ENCODE measurements around the gene NEURL4. TPM values are rescaled to one million over a fixed set of nuclear protein-coding genes. Genes with fewer than 3 reads are reported as not detected.

Gene NEURL4
- total RNA-seq, 1 experiment from 2014 or later, result 11.1 TPM

GRCh38 chr17:7285679-7286078 is 43.5 kb downstream of the NEURL4 start:
- H3K9me3 ChIP-seq (ENCODE audit: low read length), result no peaks in the 10 kb centered on the region
- H3K4me2 ChIP-seq (ENCODE audit: low read depth, low read length, poor library complexity, severe bottlenecking), result no peak overlapping the region
- no peak overlapping the region for H3K4me3 ChIP-seq (ENCODE audit: low read length)
- H2AFZ ChIP-seq (ENCODE audit: low read length), result no peak overlapping the region
- peaks cover 24% of the 10 kb centered on the region for H3K4me1 ChIP-seq (ENCODE audit: low read length)
- H3K36me3 ChIP-seq (ENCODE audit: insufficient read depth, low read length), result no peaks in the 10 kb centered on the region
- H3K79me2 ChIP-seq (ENCODE audit: low read length), result no peaks in the 10 kb centered on the region
- no peaks in the 10 kb centered on the region for H4K20me1 ChIP-seq (ENCODE audit: insufficient read depth, low read depth, low read length)
- no peak overlapping the region for H3K9ac ChIP-seq (ENCODE audit: low read length)
- no peaks in the 10 kb centered on the region for H3K27me3 ChIP-seq (ENCODE audit: low read length)
- no peak overlapping the region for H3K27ac ChIP-seq (ENCODE audit: low read length)
- DNase-seq, result no peak
- no peaks in the 10 kb centered on the region for H3K9me2 ChIP-seq (replicated peaks; ENCODE audit: insufficient read depth, low read length)

- no peak for DNase-seq
- Histone ChIP-seq H3K27ac (ENCODE audit: low read length) (no peak overlapping the region), H3K4me3 (ENCODE audit: low read length) (no peak overlapping the region), H3K9ac (ENCODE audit: low read length) (no peak overlapping the region), H3K9me2 (replicated peaks; ENCODE audit: insufficient read depth, low read length) (no peaks in the 10 kb centered on the region), H3K36me3 (ENCODE audit: insufficient read depth, low read length) (no peaks in the 10 kb centered on the region), H3K27me3 (ENCODE audit: low read length) (no peaks in the 10 kb centered on the region), H2AFZ (ENCODE audit: low read length) (no peak overlapping the region), H3K4me2 (ENCODE audit: low read depth, low read length, poor library complexity, severe bottlenecking) (no peak overlapping the region), H3K9me3 (ENCODE audit: low read length) (no peaks in the 10 kb centered on the region), H3K4me1 (ENCODE audit: low read length) (peaks cover 28% of the 10 kb centered on the region), H4K20me1 (ENCODE audit: insufficient read depth, low read depth, low read length) (no peaks in the 10 kb centered on the region), H3K79me2 (ENCODE audit: low read length) (no peaks in the 10 kb centered on the region)
These were observed 44.2 kb downstream of the NEURL4 start for GRCh38 chr17:7284911-7285310.

GRCh38 chr17:7283471-7284216 is 45.5 kb downstream of the NEURL4 start:
- H3K9me2 ChIP-seq (replicated peaks; ENCODE audit: insufficient read depth, low read length), result no peaks in the 10 kb centered on the region
- peaks cover 28% of the 10 kb centered on the region for H3K4me1 ChIP-seq (ENCODE audit: low read length)
- H3K36me3 ChIP-seq (ENCODE audit: insufficient read depth, low read length), result no peaks in the 10 kb centered on the region
- H3K4me2 ChIP-seq (ENCODE audit: low read depth, low read length, poor library complexity, severe bottlenecking), result no peak overlapping the region
- H3K9ac ChIP-seq (ENCODE audit: low read length), result no peak overlapping the region
- H3K27ac ChIP-seq (ENCODE audit: low read length), result no peak overlapping the region
- H2AFZ ChIP-seq (ENCODE audit: low read length), result no peak overlapping the region
- no peak overlapping the region for H3K4me3 ChIP-seq (ENCODE audit: low read length)
- no peaks in the 10 kb centered on the region for H3K79me2 ChIP-seq (ENCODE audit: low read length)
- H3K27me3 ChIP-seq (ENCODE audit: low read length), result no peaks in the 10 kb centered on the region
- no peak for DNase-seq
- H4K20me1 ChIP-seq (ENCODE audit: insufficient read depth, low read depth, low read length), result no peaks in the 10 kb centered on the region
- no peaks in the 10 kb centered on the region for H3K9me3 ChIP-seq (ENCODE audit: low read length)

GRCh38 chr17:7282752-7283321 is 46.3 kb downstream of the NEURL4 start:
- H3K9me2 ChIP-seq (replicated peaks; ENCODE audit: insufficient read depth, low read length), result no peaks in the 10 kb centered on the region
- no peaks in the 10 kb centered on the region for H4K20me1 ChIP-seq (ENCODE audit: insufficient read depth, low read depth, low read length)
- H3K4me3 ChIP-seq (ENCODE audit: low read length), result no peak overlapping the region
- H3K4me1 ChIP-seq (ENCODE audit: low read length), result peaks cover 28% of the 10 kb centered on the region
- H2AFZ ChIP-seq (ENCODE audit: low read length), result no peak overlapping the region
- DNase-seq, result peak; percentile 57
- no peaks in the 10 kb centered on the region for H3K36me3 ChIP-seq (ENCODE audit: insufficient read depth, low read length)
- no peaks in the 10 kb centered on the region for H3K9me3 ChIP-seq (ENCODE audit: low read length)
- no peak overlapping the region for H3K9ac ChIP-seq (ENCODE audit: low read length)
- H3K27ac ChIP-seq (ENCODE audit: low read length), result no peak overlapping the region
- no peaks in the 10 kb centered on the region for H3K27me3 ChIP-seq (ENCODE audit: low read length)
- H3K4me2 ChIP-seq (ENCODE audit: low read depth, low read length, poor library complexity, severe bottlenecking), result no peak overlapping the region
- no peaks in the 10 kb centered on the region for H3K79me2 ChIP-seq (ENCODE audit: low read length)

GRCh38 chr17:7281953-7282751 is 47.0 kb downstream of the NEURL4 start:
- no peaks in the 10 kb centered on the region for H4K20me1 ChIP-seq (ENCODE audit: insufficient read depth, low read depth, low read length)
- H3K4me2 ChIP-seq (ENCODE audit: low read depth, low read length, poor library complexity, severe bottlenecking), result peak overlapping the region; percentile 76
- H3K9ac ChIP-seq (ENCODE audit: low read length), result peak overlapping the region; percentile 45; the same call in 1 of the 2 replicates
- H3K4me1 ChIP-seq (ENCODE audit: low read length), result peaks cover 28% of the 10 kb centered on the region
- H3K27ac ChIP-seq (ENCODE audit: low read length), result no peak overlapping the region
- H2AFZ ChIP-seq (ENCODE audit: low read length), result no peak overlapping the region
- H3K9me3 ChIP-seq (ENCODE audit: low read length), result no peaks in the 10 kb centered on the region
- H3K36me3 ChIP-seq (ENCODE audit: insufficient read depth, low read length), result no peaks in the 10 kb centered on the region
- no peaks in the 10 kb centered on the region for H3K79me2 ChIP-seq (ENCODE audit: low read length)
- H3K9me2 ChIP-seq (replicated peaks; ENCODE audit: insufficient read depth, low read length), result no peaks in the 10 kb centered on the region
- no peaks in the 10 kb centered on the region for H3K27me3 ChIP-seq (ENCODE audit: low read length)
- peak overlapping the region; percentile 61; the same call in 1 of the 2 replicates for H3K4me3 ChIP-seq (ENCODE audit: low read length)
- no peak for DNase-seq

GRCh38 chr17:7281074-7281952 is 47.8 kb downstream of the NEURL4 start, which contains the start of gene SLC2A4:
SLC2A4 (plus strand) TSS chr17:7281718; CDS start chr17:7281935, 217 bp downstream.
- H3K27me3 ChIP-seq (ENCODE audit: low read length), result no peaks in the 10 kb centered on the region
- no peaks in the 10 kb centered on the region for H3K9me3 ChIP-seq (ENCODE audit: low read length)
- H3K4me1 ChIP-seq (ENCODE audit: low read length), result peaks cover 25% of the 10 kb centered on the region
- peak within 1 kb of the TSS; percentile 47 for H2AFZ ChIP-seq (ENCODE audit: low read length)
- H3K79me2 ChIP-seq (ENCODE audit: low read length), result no peaks in the 10 kb centered on the region
- H3K36me3 ChIP-seq (ENCODE audit: insufficient read depth, low read length), result no peaks in the 10 kb centered on the region
- H3K9me2 ChIP-seq (replicated peaks; ENCODE audit: insufficient read depth, low read length), result no peaks in the 10 kb centered on the region
- H3K27ac ChIP-seq (ENCODE audit: low read length), result no peak within 1 kb of the TSS
- H3K4me2 ChIP-seq (ENCODE audit: low read depth, low read length, poor library complexity, severe bottlenecking), result peak within 1 kb of the TSS; percentile 76
- peak within 1 kb of the TSS; percentile 61 for H3K4me3 ChIP-seq (ENCODE audit: low read length)
- peak within 1 kb of the TSS; percentile 53 for H3K9ac ChIP-seq (ENCODE audit: low read length)
- no peaks in the 10 kb centered on the region for H4K20me1 ChIP-seq (ENCODE audit: insufficient read depth, low read depth, low read length)
- DNase-seq, result peak; percentile 98

GRCh38 chr17:7280519-7281073 is 48.5 kb downstream of the NEURL4 start:
- peaks cover 21% of the 10 kb centered on the region for H3K4me1 ChIP-seq (ENCODE audit: low read length)
- H3K4me3 ChIP-seq (ENCODE audit: low read length), result peak overlapping the region; percentile 61
- H4K20me1 ChIP-seq (ENCODE audit: insufficient read depth, low read depth, low read length), result no peaks in the 10 kb centered on the region
- H3K9me2 ChIP-seq (replicated peaks; ENCODE audit: insufficient read depth, low read length), result no peaks in the 10 kb centered on the region
- no peaks in the 10 kb centered on the region for H3K27me3 ChIP-seq (ENCODE audit: low read length)
- H3K36me3 ChIP-seq (ENCODE audit: insufficient read depth, low read length), result no peaks in the 10 kb centered on the region
- peak overlapping the region; percentile 47 for H2AFZ ChIP-seq (ENCODE audit: low read length)
- H3K9me3 ChIP-seq (ENCODE audit: low read length), result no peaks in the 10 kb centered on the region
- no peak overlapping the region for H3K27ac ChIP-seq (ENCODE audit: low read length)
- H3K9ac ChIP-seq (ENCODE audit: low read length), result peak overlapping the region; percentile 53
- DNase-seq, result peak; percentile 95
- H3K4me2 ChIP-seq (ENCODE audit: low read depth, low read length, poor library complexity, severe bottlenecking), result peak overlapping the region; percentile 76
- no peaks in the 10 kb centered on the region for H3K79me2 ChIP-seq (ENCODE audit: low read length)

Data from Karpas-422 (cell line).